CD4-positive, alpha-beta memory T cell (primary cell): ENCODE data around the gene C1orf115. TPM values are rescaled to one million over a fixed set of nuclear protein-coding genes. Genes with fewer than 3 reads are reported as not detected.

ENCODE experiments used
- CTCF ChIA-PET: fragments of 350-600 bp; sonication (Branson Sonifier 250); formaldehyde crosslinking; loops from one replicate; lab custom pipeline; 2021; ENCODE audit warnings: inconsistent platforms; ENCODE audit not compliant: partially characterized antibody; lab: Charles Lee
- POLR2A ChIA-PET: fragments of 350-600 bp; sonication (Branson Sonifier 250); formaldehyde crosslinking; loops from one replicate; lab custom pipeline; 2021; ENCODE audit not compliant: partially characterized antibody; lab: Charles Lee
- DNase-seq, 5 donors: peaks; one replicate each; pipeline versions ENCODE4 v3.0.0 to v3.0.0-alpha.2; 2020 to 2022; ENCODE audit warnings: mixed read lengths in 1 of 5
- H3K27ac ChIP-seq: one replicate; pipeline ENCODE4 v1.7.0; 2013; ENCODE audit warnings: low read depth, low read length
- H3K27me3 ChIP-seq: 2 replicates; pipeline ENCODE4 v1.7.0; 2013; ENCODE audit warnings: mild to moderate bottlenecking, low read length, moderate library complexity; ENCODE audit not compliant: insufficient read depth
- H3K36me3 ChIP-seq: 2 replicates; pipeline ENCODE4 v1.7.0; 2013; ENCODE audit warnings: mild to moderate bottlenecking, low read length, moderate library complexity; ENCODE audit not compliant: insufficient read depth
- H3K4me1 ChIP-seq: 2 replicates; pipeline ENCODE4 v1.7.0; 2013; ENCODE audit warnings: mild to moderate bottlenecking, low read length, moderate library complexity; ENCODE audit not compliant: insufficient read depth
- H3K4me3 ChIP-seq, 2 donors: one replicate each; pipeline ENCODE4 v1.7.0; 2013; ENCODE audit warnings: low read length in 2 of 2, mild to moderate bottlenecking in 1 of 2
- H3K9me3 ChIP-seq, 2 donors: one replicate each; pipeline ENCODE4 v1.7.0; 2013; ENCODE audit warnings: low read length in 2 of 2, control low read depth in 1 of 2; ENCODE audit not compliant: control insufficient read depth in 1 of 2
- H3K27ac Mint-ChIP-seq, 7 donors: one replicate each; pipeline ENCODE4 v1.8.0; 2020 to 2021; ENCODE audit warnings: mixed read lengths in 7 of 7, mild to moderate bottlenecking in 6 of 7, inconsistent platforms in 3 of 7, moderate library complexity in 3 of 7
- H3K27me3 Mint-ChIP-seq, 2 donors: one replicate each; pipeline ENCODE4 v1.8.0; 2020 to 2021; ENCODE audit warnings: mixed read lengths in 2 of 2
- H3K36me3 Mint-ChIP-seq, 2 donors: one replicate each; pipeline ENCODE4 v1.8.0; 2020 to 2021; ENCODE audit warnings: mixed read lengths in 2 of 2, inconsistent platforms in 1 of 2, mild to moderate bottlenecking in 1 of 2
- H3K4me1 Mint-ChIP-seq, 4 donors: one replicate each; pipeline ENCODE4 v1.8.0; 2020 to 2021; ENCODE audit warnings: mixed read lengths in 4 of 4, mild to moderate bottlenecking in 1 of 4
- H3K4me3 Mint-ChIP-seq, 8 donors: one replicate each; pipeline ENCODE4 v1.8.0; 2020 to 2021; ENCODE audit warnings: mixed read lengths in 8 of 8, mild to moderate bottlenecking in 7 of 8, moderate library complexity in 6 of 8, inconsistent platforms in 3 of 8
- H3K9me3 Mint-ChIP-seq, 8 donors: one replicate each; pipeline ENCODE4 v1.8.0; 2020 to 2021; ENCODE audit warnings: mixed read lengths in 8 of 8, mild to moderate bottlenecking in 5 of 8, inconsistent platforms in 3 of 8, moderate library complexity in 1 of 8
- intact Hi-C: fragments of 100-400 bp; cut with micrococcal nuclease; formaldehyde crosslinking; loops from one replicate; pipeline ENCODE4 v1.15.1; 2023
- polyA plus RNA-seq, 2 donors: library from polyadenylated mRNA; unstranded; fragments of 300-500 nt; fragmentation: Illumina TruSeq; gene quantifications; one replicate each; pipeline ENCODE4 v1.2.3, GENCODE V29; 2021
- total RNA-seq, 2 experiments: library from RNA; stranded (reverse); gene quantifications; one replicate each; pipeline ENCODE4 v1.2.3, GENCODE V29; 2021

Gene C1orf115
- total and polyA plus RNA-seq, 4 experiments from 2014 or later: 1.5 to 3.6 (median 2.5) TPM

GRCh38 chr1:220684890-220685289, 5.3 kb upstream of the C1orf115 start:
- no peak overlapping the region for H3K27ac ChIP-seq
- H3K4me3 Mint-ChIP-seq: no peak overlapping the region
- peaks cover 4 to 7% (median 5%) of the 10 kb centered on the region in 4 donors for H3K4me1 Mint-ChIP-seq
- POLR2A ChIA-PET: no interaction called here
- CTCF ChIA-PET: interaction anchor here (1.5 to 2.6 kb wide), 2 partner anchors 9 to 49 kb away, joined by 5 to 10 read pairs; no protein-coding TSS in a partner anchor
- H3K36me3 ChIP-seq: no peaks in the 10 kb centered on the region
- H3K9me3 Mint-ChIP-seq: no peaks in the 10 kb centered on the region
- H3K27me3 Mint-ChIP-seq: peaks cover 2 to 4% of the 10 kb centered on the region in 2 donors
- H3K9me3 ChIP-seq: no peaks in the 10 kb centered on the region
- no peak overlapping the region for H3K27ac Mint-ChIP-seq
- intact Hi-C loops: no loop called here
- no peak for DNase-seq
- no peak overlapping the region for H3K4me3 ChIP-seq
- peaks cover 5% of the 10 kb centered on the region for H3K4me1 ChIP-seq
- no peaks in the 10 kb centered on the region for H3K27me3 ChIP-seq
- H3K36me3 Mint-ChIP-seq: no peaks in the 10 kb centered on the region

- CTCF ChIA-PET: interaction anchor here (1.5 to 2.6 kb wide), 2 partner anchors 8 to 48 kb away, joined by 5 to 10 read pairs; no protein-coding TSS in a partner anchor
- peaks cover 4 to 8% (median 6%) of the 10 kb centered on the region in 4 donors for H3K4me1 Mint-ChIP-seq
Observed at GRCh38 chr1:220685879-220686278, 4.3 kb upstream of the C1orf115 start.

DNA sequence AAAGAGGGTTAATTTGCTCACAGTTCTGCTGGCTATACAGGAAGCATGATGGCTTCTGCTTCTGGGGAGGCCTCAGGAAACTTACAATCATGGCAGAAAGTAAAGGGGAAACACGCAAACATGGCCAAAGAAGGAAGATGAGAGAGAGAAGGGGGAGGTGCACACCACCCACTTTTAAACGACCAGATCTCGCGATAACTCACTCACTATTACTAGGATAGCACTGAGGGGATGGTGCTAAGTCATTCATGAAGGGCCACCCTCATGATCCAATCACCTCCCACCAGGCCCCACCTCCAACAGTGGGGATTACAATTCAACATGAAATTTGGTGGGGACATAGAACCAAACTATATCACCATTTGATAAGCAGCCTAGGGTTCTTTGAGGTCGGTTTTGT, 2.4 kb upstream of the C1orf115 start:
- no peak for DNase-seq
- Mint-ChIP-seq H3K4me1 (peaks cover 4 to 13% (median 7%) of the 10 kb centered on the region in 4 donors), H3K4me3 (no peak overlapping the region), H3K9me3 (peaks cover 0 to 2% (median 0%) of the 10 kb centered on the region in 8 donors), H3K27ac (no peak overlapping the region), H3K27me3 (peaks cover 3 to 7% of the 10 kb centered on the region in 2 donors), H3K36me3 (no peaks in the 10 kb centered on the region)
- Histone ChIP-seq H3K4me1 (peaks cover 15% of the 10 kb centered on the region), H3K27ac (no peak overlapping the region), H3K9me3 (no peaks in the 10 kb centered on the region), H3K27me3 (no peaks in the 10 kb centered on the region), H3K36me3 (no peaks in the 10 kb centered on the region), H3K4me3 (no peak overlapping the region)
- CTCF ChIA-PET: no interaction called here
- intact Hi-C loops: no loop called here
- POLR2A ChIA-PET: no interaction called here

More at GRCh38 chr1:220685879-220686278, 4.3 kb upstream of the C1orf115 start:
- H3K4me3 Mint-ChIP-seq: no peak overlapping the region
- peaks cover 0 to 2% (median 0%) of the 10 kb centered on the region in 8 donors for H3K9me3 Mint-ChIP-seq
- intact Hi-C loops: no loop called here
- peaks cover 2 to 4% of the 10 kb centered on the region in 2 donors for H3K27me3 Mint-ChIP-seq
- H3K36me3 ChIP-seq: no peaks in the 10 kb centered on the region
- H3K27ac Mint-ChIP-seq: no peak overlapping the region
- no peak for DNase-seq
- no peaks in the 10 kb centered on the region for H3K9me3 ChIP-seq
- POLR2A ChIA-PET: no interaction called here
- no peak overlapping the region for H3K4me3 ChIP-seq
- no peaks in the 10 kb centered on the region for H3K36me3 Mint-ChIP-seq
- no peak overlapping the region for H3K27ac ChIP-seq
- H3K27me3 ChIP-seq: no peaks in the 10 kb centered on the region
- H3K4me1 ChIP-seq: peaks cover 10% of the 10 kb centered on the region

DNA sequence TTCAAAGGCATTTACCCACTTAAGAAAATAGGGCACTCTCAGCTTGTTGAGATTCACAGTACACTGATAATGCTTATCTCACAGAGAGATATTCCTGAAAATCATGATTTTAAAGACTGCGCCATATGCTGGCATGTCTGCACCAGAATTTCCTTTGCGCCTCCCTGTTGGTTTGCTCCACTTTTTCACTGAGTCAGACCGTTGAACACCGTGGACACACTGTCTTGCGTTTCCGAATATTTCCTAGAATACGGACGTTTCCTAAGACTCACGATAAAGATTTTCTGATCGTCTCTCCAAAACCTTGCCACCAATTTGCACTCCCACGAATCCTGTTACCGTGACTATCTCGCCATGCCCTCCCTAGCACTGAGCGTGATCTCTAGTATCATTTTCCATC, 497 bp upstream of the C1orf115 start:
- no peaks in the 10 kb centered on the region for H3K36me3 Mint-ChIP-seq
- Histone ChIP-seq H3K27ac (no peak overlapping the region), H3K36me3 (no peaks in the 10 kb centered on the region), H3K9me3 (no peaks in the 10 kb centered on the region), H3K4me1 (peaks cover 15% of the 10 kb centered on the region), H3K4me3 (peak overlapping the region in 1 of 2 donors; percentile 48), H3K27me3 (no peaks in the 10 kb centered on the region)
- intact Hi-C loops: loop anchor here (1.0 kb wide), 1 partner anchor 44 kb away; no protein-coding TSS in a partner anchor
- CTCF ChIA-PET: interaction anchor here (1.1 kb wide), 1 partner anchor 44 kb away, joined by 4 read pairs; no protein-coding TSS in a partner anchor
- POLR2A ChIA-PET: no interaction called here
- H3K4me3 Mint-ChIP-seq: peak overlapping the region; percentile 79 to 89 (median 84)
- peaks cover 5 to 13% (median 7%) of the 10 kb centered on the region in 4 donors for H3K4me1 Mint-ChIP-seq
- peaks cover 3 to 7% of the 10 kb centered on the region in 2 donors for H3K27me3 Mint-ChIP-seq
- H3K27ac Mint-ChIP-seq: no peak overlapping the region
- DNase-seq: no peak
- peaks cover 0 to 2% (median 0%) of the 10 kb centered on the region in 8 donors for H3K9me3 Mint-ChIP-seq

- peak overlapping the region in 1 of 7 donors; percentile 42 for H3K27ac Mint-ChIP-seq
- peaks cover 5 to 13% (median 7%) of the 10 kb centered on the region in 4 donors for H3K4me1 Mint-ChIP-seq
- H3K4me3 Mint-ChIP-seq: peak overlapping the region; percentile 68 to 82 (median 74)
- peaks cover 3 to 5% of the 10 kb centered on the region in 2 donors for H3K27me3 Mint-ChIP-seq
- CTCF ChIA-PET: interaction anchor here (1.0 to 4.7 kb wide), 4 partner anchors 9 to 86 kb away, joined by 3 to 31 read pairs (median 5); no protein-coding TSS in a partner anchor
- POLR2A ChIA-PET: no interaction called here
- peaks cover 0 to 2% (median 0%) of the 10 kb centered on the region in 8 donors for H3K9me3 Mint-ChIP-seq
- no peaks in the 10 kb centered on the region for H3K36me3 Mint-ChIP-seq
- no peaks in the 10 kb centered on the region for H3K36me3 ChIP-seq
- no peaks in the 10 kb centered on the region for H3K27me3 ChIP-seq
- H3K9me3 ChIP-seq: no peaks in the 10 kb centered on the region
- intact Hi-C loops: no loop called here
- peaks cover 15% of the 10 kb centered on the region for H3K4me1 ChIP-seq
- DNase-seq: no peak
- H3K27ac ChIP-seq: no peak overlapping the region
- H3K4me3 ChIP-seq: peak overlapping the region in 1 of 2 donors; percentile 48
Observed at GRCh38 chr1:220691053-220691684, 1.0 kb downstream of the C1orf115 start.

DNA sequence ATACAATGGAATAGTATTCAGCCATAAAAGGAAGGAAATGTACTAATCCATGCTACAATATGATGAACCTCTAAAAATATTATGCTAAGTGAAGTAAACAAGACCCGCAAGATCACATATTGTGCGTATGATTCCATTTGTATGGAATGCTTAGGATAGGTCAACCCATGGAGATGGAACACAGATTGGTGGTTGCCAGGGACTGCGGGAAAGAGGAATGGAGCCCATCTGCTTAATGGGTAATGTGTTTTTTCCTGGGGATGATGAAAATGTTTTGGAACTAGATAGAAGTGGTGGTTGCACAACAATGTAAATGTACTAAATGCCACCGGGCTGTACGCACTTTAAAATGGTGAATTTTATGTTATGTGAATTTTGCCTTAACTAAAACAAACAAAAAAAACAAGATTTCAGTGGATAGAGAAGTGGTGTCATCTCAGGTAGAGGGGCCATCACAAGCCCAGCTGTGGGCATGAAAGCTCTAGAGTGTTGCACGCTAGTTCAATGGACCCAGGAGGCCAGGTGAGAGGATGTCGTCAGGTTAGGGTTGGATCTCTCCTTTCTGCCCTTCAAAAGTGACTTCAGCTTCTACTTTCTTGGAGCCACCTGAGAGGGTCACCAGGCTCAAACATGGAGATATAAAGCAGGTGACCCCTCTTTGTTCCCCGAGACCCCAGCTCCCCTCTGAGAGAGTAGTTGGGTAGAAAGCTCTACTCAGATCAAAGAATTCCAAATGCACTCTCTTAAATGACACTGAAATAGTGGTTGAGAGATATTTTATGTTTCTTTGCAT, 2.5 kb downstream of the C1orf115 start:
- no peak overlapping the region for H3K27ac Mint-ChIP-seq
- no peak for DNase-seq
- Histone ChIP-seq H3K4me3 (no peak overlapping the region), H3K4me1 (peaks cover 15% of the 10 kb centered on the region), H3K27me3 (no peaks in the 10 kb centered on the region), H3K27ac (no peak overlapping the region), H3K9me3 (no peaks in the 10 kb centered on the region), H3K36me3 (no peaks in the 10 kb centered on the region)
- H3K36me3 Mint-ChIP-seq: no peaks in the 10 kb centered on the region
- H3K4me3 Mint-ChIP-seq: no peak overlapping the region
- intact Hi-C loops: no loop called here
- peaks cover 0 to 2% (median 0%) of the 10 kb centered on the region in 8 donors for H3K9me3 Mint-ChIP-seq
- H3K27me3 Mint-ChIP-seq: peaks cover 3 to 5% of the 10 kb centered on the region in 2 donors
- CTCF ChIA-PET: interaction anchor here (2.2 to 4.7 kb wide), 3 partner anchors 7 to 41 kb away, joined by 5 to 31 read pairs (median 6); no protein-coding TSS in a partner anchor
- H3K4me1 Mint-ChIP-seq: peaks cover 5 to 13% (median 7%) of the 10 kb centered on the region in 4 donors
- POLR2A ChIA-PET: no interaction called here
